GM18868 (cell line): ENCODE results near the gene PIK3IP1.
"Not testable (repeated sequence)": the region's sequence is repeated elsewhere in the genome, so short reads cannot be mapped to it uniquely, and the experiment has no call there.

Source experiments
- ATAC-seq: cut with Tn5 transposase; IDR thresholded peaks from one replicate; pipeline ENCODE4 v1.9.1; 2021; ENCODE audit warnings: mild to moderate bottlenecking, moderate library complexity; ENCODE audit not compliant: unreplicated experiment

The PIK3IP1 gene

GRCh38 chr22:31259798-31260473 is 32.4 kb downstream of the PIK3IP1 start:
- no peak for ATAC-seq

GRCh38 chr22:31253949-31254348 is 38.3 kb downstream of the PIK3IP1 start:
- no peak for ATAC-seq

GRCh38 chr22:31250740-31251600 is 41.3 kb downstream of the PIK3IP1 start:
- ATAC-seq: no peak

GRCh38 chr22:31248965-31249958 is 43.0 kb downstream of the PIK3IP1 start:
- no peak for ATAC-seq

- no peak for ATAC-seq
Measured at GRCh38 chr22:31248138-31248745, 44.0 kb downstream of the PIK3IP1 start.

GRCh38 chr22:31247726-31248125 is 44.6 kb downstream of the PIK3IP1 start:
- no peak for ATAC-seq

GRCh38 chr22:31246687-31247086 is 45.6 kb downstream of the PIK3IP1 start:
- no peak for ATAC-seq

GRCh38 chr22:31245998-31246397 is 46.3 kb downstream of the PIK3IP1 start:
- not testable (repeated sequence) for ATAC-seq

GRCh38 chr22:31244943-31245451 is 47.3 kb downstream of the PIK3IP1 start:
- ATAC-seq: no peak

- no peak for ATAC-seq
Measured at GRCh38 chr22:31244046-31244942, 48.0 kb downstream of the PIK3IP1 start.

GRCh38 chr22:31243339-31244045 is 48.8 kb downstream of the PIK3IP1 start:
- ATAC-seq: no peak

GRCh38 chr22:31241936-31242335 is 50.4 kb downstream of the PIK3IP1 start:
- ATAC-seq: no peak

- no peak for ATAC-seq
Measured at GRCh38 chr22:31241200-31241599, 51.1 kb downstream of the PIK3IP1 start.

- no peak for ATAC-seq
Measured at GRCh38 chr22:31239771-31240370, 52.4 kb downstream of the PIK3IP1 start.

GRCh38 chr22:31238057-31238456 is 54.2 kb downstream of the PIK3IP1 start:
- ATAC-seq: no peak

- ATAC-seq: not testable (repeated sequence)
Measured at GRCh38 chr22:31236044-31236443, 56.2 kb downstream of the PIK3IP1 start.

GRCh38 chr22:31235081-31235480 is 57.2 kb downstream of the PIK3IP1 start:
- no peak for ATAC-seq

GRCh38 chr22:31233001-31233400 is 59.3 kb downstream of the PIK3IP1 start:
- no peak for ATAC-seq
